Mesenteric fat pad (tissue), 1 donor: ENCODE data around the gene HSPBP1. TPM values are rescaled to one million over a fixed set of nuclear protein-coding genes. Genes with fewer than 3 reads are reported as not detected.
"Not testable (repeated sequence)": the region's sequence is repeated elsewhere in the genome, so short reads cannot be mapped to it uniquely, and the experiment has no call there.

Experiments used
- DNase-seq: peaks from one replicate; pipeline ENCODE4 v3.0.0-alpha.2; 2020; ENCODE audit warnings: low spot score
- total RNA-seq: library from RNA; stranded (reverse); fragmentation: NEBNext Ultra II Directional; extraction: Animal tissue kit (Norgen Biotek cat#: 25700); gene quantifications from one replicate; pipeline ENCODE4 v1.2.1, GENCODE V29; 2021
- donor health status: DM: yes; HTN: yes; CAD: no.

The HSPBP1 gene
- total RNA-seq, 1 donor from 2014 or later, result 20.2 TPM

- no peak for DNase-seq
Measured at GRCh38 chr19:55241143-55241934, 38.6 kb downstream of the HSPBP1 start.

GRCh38 chr19:55240713-55241020 is 39.2 kb downstream of the HSPBP1 start:
- no peak for DNase-seq

GRCh38 chr19:55239004-55239403 is 40.9 kb downstream of the HSPBP1 start:
- no peak for DNase-seq

- no peak for DNase-seq
Measured at GRCh38 chr19:55238030-55238429, 41.9 kb downstream of the HSPBP1 start.

- no peak for DNase-seq
Measured at GRCh38 chr19:55232986-55233385, 46.9 kb downstream of the HSPBP1 start.

- DNase-seq, result no peak
Measured at GRCh38 chr19:55232286-55232602, 47.7 kb downstream of the HSPBP1 start.

GRCh38 chr19:55231391-55232285 is 48.3 kb downstream of the HSPBP1 start:
- no peak for DNase-seq

- no peak for DNase-seq
Measured at GRCh38 chr19:55230780-55231179, 49.1 kb downstream of the HSPBP1 start.

GRCh38 chr19:55230329-55230728 is 49.6 kb downstream of the HSPBP1 start:
- no peak for DNase-seq

- DNase-seq, result no peak
Measured at GRCh38 chr19:55229789-55230182, 50.1 kb downstream of the HSPBP1 start.

- no peak for DNase-seq
Measured at GRCh38 chr19:55229145-55229788, 50.6 kb downstream of the HSPBP1 start.

- no peak for DNase-seq
Measured at GRCh38 chr19:55228403-55229031, 51.4 kb downstream of the HSPBP1 start, which contains the start of gene TMEM86B. TMEM86B (minus strand) TSS chr19:55228763; CDS start chr19:55228741, 22 bp downstream.

- no peak for DNase-seq
Measured at GRCh38 chr19:55228015-55228391, 51.9 kb downstream of the HSPBP1 start.

GRCh38 chr19:55227241-55228014 is 52.5 kb downstream of the HSPBP1 start:
- DNase-seq, result no peak

GRCh38 chr19:55226788-55227187 is 53.1 kb downstream of the HSPBP1 start:
- DNase-seq, result no peak

- no peak for DNase-seq
Measured at GRCh38 chr19:55226273-55226672, 53.6 kb downstream of the HSPBP1 start.

- no peak for DNase-seq
Measured at GRCh38 chr19:55225415-55225958, 54.4 kb downstream of the HSPBP1 start.

GRCh38 chr19:55224679-55225414 is 55.1 kb downstream of the HSPBP1 start:
- DNase-seq, result not testable (repeated sequence)

- DNase-seq, result no peak
Measured at GRCh38 chr19:55224038-55224665, 55.8 kb downstream of the HSPBP1 start.
